BE2C (cell line): ENCODE data around the gene RGS19.
A peak's percentile ranks its signal among the peaks of the same experiment; 100 is the strongest.

Source experiments
- DNase-seq: peaks from one replicate; pipeline ENCODE4 v3.0.0-alpha.2; 2020
- H3K27me3 ChIP-seq: fragments of 250-450 bp; sonication (Bioruptor Pico); 2 replicates; pipeline ENCODE4 v1.5.1; 2020; ENCODE audit warnings: mild to moderate bottlenecking
- H3K36me3 ChIP-seq: fragments of 250-450 bp; sonication (Bioruptor Pico); 2 replicates; pipeline ENCODE4 v1.5.1; 2020; ENCODE audit warnings: mild to moderate bottlenecking
- H3K4me1 ChIP-seq: fragments of 250-450 bp; sonication (Bioruptor Pico); 2 replicates; pipeline ENCODE4 v1.5.1; 2020
- H3K4me3 ChIP-seq: 2 replicates; pipeline ENCODE4 v1.5.1; 2011; ENCODE audit warnings: low read depth, low read length
- H3K9me3 ChIP-seq: fragments of 250-450 bp; sonication (Bioruptor Pico); 2 replicates; pipeline ENCODE4 v1.5.1; 2020
- TF ChIP-seq, protein P1 (sequence below): IDR thresholded peaks from 2 replicates; pipeline ENCODE4 v1.5.1; 2012; ENCODE audit warnings: mild to moderate bottlenecking, low read depth, low read length

Gene RGS19

DNA sequence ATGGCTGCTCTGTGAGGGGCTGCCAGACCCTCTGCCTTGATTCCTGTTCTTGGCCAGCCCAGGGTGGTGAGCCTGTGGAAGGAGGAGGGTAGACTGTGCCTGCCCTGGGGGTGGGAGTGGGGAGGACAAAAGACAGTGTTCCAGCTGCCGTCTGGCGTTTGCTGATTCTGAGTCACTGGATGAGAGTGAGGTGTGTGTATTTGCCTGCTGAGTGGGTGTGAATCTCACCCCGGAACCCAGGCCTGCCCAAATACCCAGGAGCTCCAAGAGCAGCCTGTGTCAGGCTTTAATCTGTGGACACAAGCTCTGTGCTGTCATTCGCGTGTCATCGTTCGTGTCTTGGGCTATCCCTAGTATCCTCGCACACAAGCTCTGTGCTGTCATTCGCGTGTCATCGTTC is 7.5 kb upstream of the RGS19 start:
- Histone ChIP-seq H3K9me3 (no peaks in the 10 kb centered on the region), H3K4me1 (peaks cover 14% of the 10 kb centered on the region), H3K36me3 (no peaks in the 10 kb centered on the region), H3K4me3 (no peak overlapping the region), H3K27me3 (no peaks in the 10 kb centered on the region; the same call in 1 of the 2 replicates)
- no peak for DNase-seq
- TF ChIP-seq, protein P1, sequence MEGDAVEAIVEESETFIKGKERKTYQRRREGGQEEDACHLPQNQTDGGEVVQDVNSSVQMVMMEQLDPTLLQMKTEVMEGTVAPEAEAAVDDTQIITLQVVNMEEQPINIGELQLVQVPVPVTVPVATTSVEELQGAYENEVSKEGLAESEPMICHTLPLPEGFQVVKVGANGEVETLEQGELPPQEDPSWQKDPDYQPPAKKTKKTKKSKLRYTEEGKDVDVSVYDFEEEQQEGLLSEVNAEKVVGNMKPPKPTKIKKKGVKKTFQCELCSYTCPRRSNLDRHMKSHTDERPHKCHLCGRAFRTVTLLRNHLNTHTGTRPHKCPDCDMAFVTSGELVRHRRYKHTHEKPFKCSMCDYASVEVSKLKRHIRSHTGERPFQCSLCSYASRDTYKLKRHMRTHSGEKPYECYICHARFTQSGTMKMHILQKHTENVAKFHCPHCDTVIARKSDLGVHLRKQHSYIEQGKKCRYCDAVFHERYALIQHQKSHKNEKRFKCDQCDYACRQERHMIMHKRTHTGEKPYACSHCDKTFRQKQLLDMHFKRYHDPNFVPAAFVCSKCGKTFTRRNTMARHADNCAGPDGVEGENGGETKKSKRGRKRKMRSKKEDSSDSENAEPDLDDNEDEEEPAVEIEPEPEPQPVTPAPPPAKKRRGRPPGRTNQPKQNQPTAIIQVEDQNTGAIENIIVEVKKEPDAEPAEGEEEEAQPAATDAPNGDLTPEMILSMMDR: no peak

DNA sequence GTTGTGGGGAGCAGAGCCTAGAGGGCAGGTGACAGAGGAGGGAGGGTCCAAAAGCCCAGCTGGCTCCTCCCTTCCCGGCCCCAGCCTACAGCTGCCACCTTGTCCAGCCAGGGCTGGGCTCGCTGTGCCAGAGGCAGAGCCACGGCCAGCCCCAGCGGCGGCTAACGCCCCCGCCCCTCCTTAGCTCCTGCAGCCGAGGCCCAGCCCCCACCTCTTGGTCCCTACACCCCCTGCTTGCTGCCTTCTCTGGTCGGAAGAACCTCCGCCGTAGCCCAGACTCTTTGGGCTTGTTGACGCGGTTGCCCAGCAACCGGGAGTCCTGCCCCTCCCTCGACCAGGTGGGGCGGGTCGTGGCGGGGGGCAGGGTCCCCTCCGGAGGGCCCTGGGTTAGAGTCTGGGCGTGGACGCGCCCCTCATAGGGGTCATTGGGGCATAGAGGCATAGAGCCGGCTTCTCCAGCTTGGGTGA is 5.4 kb upstream of the RGS19 start:
- no peaks in the 10 kb centered on the region for H3K27me3 ChIP-seq
- no peaks in the 10 kb centered on the region for H3K9me3 ChIP-seq
- DNase-seq: no peak
- H3K4me1 ChIP-seq: peaks cover 9% of the 10 kb centered on the region
- H3K36me3 ChIP-seq: no peaks in the 10 kb centered on the region
- TF ChIP-seq, protein P1: no peak
- H3K4me3 ChIP-seq: no peak overlapping the region

DNA sequence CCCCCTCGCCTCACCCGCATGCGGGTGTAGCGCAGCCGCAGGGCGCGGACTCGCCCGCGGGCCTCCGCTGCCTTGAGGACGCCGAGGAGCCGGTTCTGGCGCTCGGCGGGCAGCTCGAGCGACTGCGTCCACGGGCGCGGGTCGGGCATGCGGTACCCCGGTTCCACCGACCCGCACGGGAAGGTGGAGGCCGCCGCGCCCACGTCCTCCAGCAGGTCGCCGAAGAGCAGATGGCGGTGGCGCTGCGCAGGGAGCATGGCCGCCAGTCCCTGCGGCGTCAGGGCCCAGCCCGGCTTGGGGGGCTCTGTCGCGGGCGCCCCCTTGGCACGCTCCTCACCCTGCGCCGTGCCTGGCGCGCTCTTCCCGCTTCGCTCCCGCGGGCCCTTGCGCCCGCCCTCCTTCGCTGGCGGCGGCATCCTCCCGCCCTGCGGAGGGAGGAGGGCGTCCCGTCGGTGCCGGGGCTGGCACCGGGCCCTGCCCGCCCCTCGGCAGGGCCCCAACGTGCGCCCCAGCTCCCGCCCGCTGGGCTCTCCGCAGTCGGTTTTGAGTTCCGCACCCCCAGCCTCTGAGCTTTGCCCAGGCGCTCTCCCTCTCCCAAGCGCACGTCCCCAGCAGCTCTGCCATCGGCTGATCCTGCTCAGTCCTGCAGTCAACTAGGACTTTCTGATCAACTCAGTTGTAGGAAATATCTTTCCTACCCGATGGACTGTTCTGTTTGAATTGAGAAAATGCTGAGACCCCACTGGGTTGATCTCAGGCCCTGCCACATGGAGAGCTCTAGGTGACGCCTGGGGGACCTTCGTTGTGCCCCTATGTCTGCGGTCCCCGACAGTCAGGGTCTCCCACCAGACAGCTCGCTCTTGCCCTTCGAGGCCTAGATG is 4.7 kb upstream of the RGS19 start, which contains the start of gene LKAAEAR1:
Gene LKAAEAR1 (minus strand): TSS at position 595 of the 881 bp plus-strand sequence. CDS start 179 bp downstream, at position 416.
- Histone ChIP-seq H3K36me3 (no peaks in the 10 kb centered on the region), H3K4me3 (peak within 1 kb of the TSS; percentile 63), H3K9me3 (no peaks in the 10 kb centered on the region), H3K4me1 (peaks cover 9% of the 10 kb centered on the region), H3K27me3 (no peaks in the 10 kb centered on the region)
- TF ChIP-seq, protein P1: no peak
- DNase-seq: no peak

DNA sequence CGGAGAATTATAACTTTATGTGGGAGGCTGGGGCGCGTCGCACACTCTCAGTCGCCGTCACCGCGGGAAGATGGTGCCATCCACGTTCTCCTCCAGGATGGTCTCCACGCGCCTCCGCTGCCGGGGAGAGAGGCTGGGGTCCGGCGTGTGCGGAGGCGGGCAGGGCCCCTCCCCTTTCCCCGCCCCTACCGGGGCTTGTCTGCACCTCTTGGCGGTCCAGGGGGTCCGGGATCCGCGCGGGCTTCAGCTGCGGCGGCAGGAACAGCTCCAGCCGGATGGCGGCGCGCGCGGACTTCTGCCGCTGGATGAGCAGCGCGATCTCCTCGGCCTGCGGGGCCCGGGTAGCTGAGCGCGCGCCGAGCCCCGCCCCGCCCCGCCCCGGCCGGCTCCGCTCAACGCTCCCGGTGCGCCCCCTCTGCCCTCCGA is 4.1 kb upstream of the RGS19 start:
- Histone ChIP-seq H3K36me3 (no peaks in the 10 kb centered on the region), H3K4me3 (peak overlapping the region; percentile 63), H3K9me3 (no peaks in the 10 kb centered on the region), H3K27me3 (no peaks in the 10 kb centered on the region), H3K4me1 (peaks cover 9% of the 10 kb centered on the region)
- TF ChIP-seq, protein P1: peak; percentile 63
- DNase-seq: peak; percentile 94

DNA sequence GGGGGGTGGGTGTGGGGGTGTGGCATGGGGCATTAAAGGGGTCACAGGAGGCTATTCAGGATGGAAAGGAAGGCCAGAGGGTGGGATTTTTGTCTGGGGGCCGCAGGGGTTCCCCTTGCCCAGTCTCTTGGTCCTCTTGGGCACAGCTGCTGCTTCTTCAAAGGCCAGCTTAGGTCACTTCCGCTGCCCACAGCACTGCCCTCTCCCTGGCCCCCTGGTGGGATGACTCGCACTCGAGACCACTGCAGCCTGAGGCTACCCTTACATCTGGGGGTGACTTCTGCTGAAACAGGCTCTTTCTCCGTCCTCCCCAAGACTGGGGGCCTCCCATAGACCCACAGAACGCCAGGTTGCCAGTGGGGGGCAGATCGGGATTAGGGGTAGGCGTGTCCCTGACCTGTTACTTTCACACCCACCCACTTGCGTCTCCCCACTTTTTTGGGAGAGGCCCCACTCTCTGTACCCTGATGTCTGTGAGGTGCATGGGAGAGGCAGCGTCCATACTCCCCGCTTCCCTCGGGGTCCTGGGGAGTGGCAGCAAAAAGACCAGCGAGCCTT is 3.6 kb upstream of the RGS19 start:
- no peaks in the 10 kb centered on the region for H3K27me3 ChIP-seq
- TF ChIP-seq, protein P1: no peak
- no peaks in the 10 kb centered on the region for H3K36me3 ChIP-seq
- peaks cover 9% of the 10 kb centered on the region for H3K4me1 ChIP-seq
- no peaks in the 10 kb centered on the region for H3K9me3 ChIP-seq
- peak overlapping the region; percentile 63 for H3K4me3 ChIP-seq
- no peak for DNase-seq

DNA sequence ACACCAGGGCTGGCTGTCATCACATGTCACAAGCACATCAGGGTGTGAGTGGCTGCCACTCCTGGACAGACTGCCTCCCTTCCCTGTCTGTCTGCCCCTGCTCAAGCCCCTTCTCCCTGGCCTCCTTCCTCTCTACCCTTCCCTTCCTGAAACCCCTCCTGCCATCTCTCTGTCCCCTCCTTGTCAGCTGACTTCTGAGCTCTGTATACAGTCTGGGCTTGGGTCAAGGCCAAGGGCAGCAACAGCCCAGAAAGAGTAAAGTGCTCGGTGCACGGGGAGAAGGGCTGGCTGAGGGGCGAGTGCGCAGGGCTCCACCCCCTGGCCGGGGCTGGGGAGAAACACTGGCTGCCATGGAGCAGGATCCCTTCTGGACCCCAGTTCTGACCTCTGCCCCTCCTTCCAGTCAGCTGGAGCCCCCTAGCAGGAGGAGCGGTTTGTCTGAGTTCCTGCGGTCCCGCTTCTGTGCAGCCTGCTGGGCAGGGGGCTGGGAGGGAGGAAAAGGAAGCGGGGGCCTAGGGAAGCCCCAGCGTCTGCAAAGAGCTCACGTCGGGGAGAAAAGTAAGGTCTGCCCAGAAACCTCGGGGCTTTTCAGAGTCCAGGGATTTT is 2.9 kb upstream of the RGS19 start:
- Histone ChIP-seq H3K4me1 (peaks cover 9% of the 10 kb centered on the region), H3K4me3 (no peak overlapping the region), H3K27me3 (no peaks in the 10 kb centered on the region), H3K36me3 (no peaks in the 10 kb centered on the region), H3K9me3 (no peaks in the 10 kb centered on the region)
- TF ChIP-seq, protein P1: no peak
- DNase-seq: no peak
